Heart left ventricle (tissue), 13 donors: ENCODE results near the gene USP16.

Source experiments
- CTCF ChIP-seq, 12 donors: fragments of 200-600 bp; sonication (generic) in 4 of 12; IDR thresholded peaks; one replicate each; pipeline versions ENCODE4 v1.5.0 to v1.8.0; 2018 to 2022; ENCODE audit warnings: antibody characterized with exemption in 12 of 12, mild to moderate bottlenecking in 5 of 12
- POLR2A ChIP-seq, 2 donors: fragments of 450-650 bp; IDR thresholded peaks; one replicate each; pipeline ENCODE4 v1.6.1; 2017; ENCODE audit warnings: antibody characterized with exemption in 2 of 2, mild to moderate bottlenecking in 2 of 2, moderate library complexity in 2 of 2
- donor health status: ischemic (EF 13 %, LVEDD 7.1; RV severe dilation, severe dysfunction).
- donor health status: DM: no; HTN: yes; CAD: no.
- donor health status: DM: no; HTN: no; CAD: no.
- donor health status: ischemic (EF 25% LVEDD 6.9; RV normal size, moderate dysfunction).
- donor health status: ischemic (EF 25% LVEDD 5.7; RV mildly dilated, moderate dysfunction).
- donor health status: ischemic (EF 35%, LVEDD 5.7; RV mildly dilated, moderate dysfunction).
- donor health status: nonischemic (EF 11% LVEDD 7.7; RV severe dilation, severe dysfunction).
- donor health status: DM: yes; HTN: yes; CAD: no.
- donor health status: PGD.
- donor health status: ischemic (EF 29% LVEDD 5.4; RV normal size, mild dysfunction).
- donor health status: nonischemic (EF 23%, LVEDD 6.1; RV moderate dilation, normal function).

GRCh38 chr21:29084372-29084771 lies 59.9 kb downstream of the USP16 start:
- TF ChIP-seq CTCF (IDR thresholded peaks at IDR 0.05), result no peak
- no peak for TF ChIP-seq POLR2A (IDR thresholded peaks at IDR 0.05)
